Natural killer cell (primary cell): ENCODE data around the gene IL4I1. TPM values are rescaled to one million over a fixed set of nuclear protein-coding genes. Genes with fewer than 3 reads are reported as not detected.

Experiments
- ATAC-seq, 3 donors: fragments of 150-1000 bp in 2 of 3; fragments of 200-7000 bp in 1 of 3; cut with Tn5 transposase; 1 replicate in 1 of 3; 2 replicates in 2 of 3; pipeline ENCODE4 v1.10.0; 2021; ENCODE audit warnings: mild to moderate bottlenecking in 2 of 3, moderate library complexity in 2 of 3
- DNase-seq, 2 donors: peaks; one replicate each; pipeline versions ENCODE4 v3.0.0 to v3.0.0-alpha.2; 2013 to 2021; ENCODE audit warnings: mixed read lengths in 1 of 2
- H3K27ac ChIP-seq: one replicate; pipeline ENCODE4 v1.5.1; 2013; ENCODE audit warnings: mild to moderate bottlenecking, low read length
- H3K27me3 ChIP-seq: one replicate; pipeline ENCODE4 v1.6.1; 2013; ENCODE audit warnings: low read length; ENCODE audit not compliant: control insufficient read depth, insufficient read depth
- H3K36me3 ChIP-seq: one replicate; pipeline ENCODE4 v1.6.1; 2013; ENCODE audit warnings: low read length; ENCODE audit not compliant: control insufficient read depth, insufficient read depth
- H3K4me1 ChIP-seq: one replicate; pipeline ENCODE4 v1.6.1; 2013; ENCODE audit warnings: low read length; ENCODE audit not compliant: control insufficient read depth, insufficient read depth
- H3K4me3 ChIP-seq: one replicate; pipeline ENCODE4 v1.5.1; 2013; ENCODE audit warnings: low read length
- H3K9me3 ChIP-seq: one replicate; pipeline ENCODE4 v1.6.1; 2013; ENCODE audit warnings: low read length; ENCODE audit not compliant: control insufficient read depth, insufficient read depth
- H3K27ac Mint-ChIP-seq, 2 donors: one replicate each; pipeline ENCODE4 v1.8.0; 2022; ENCODE audit warnings: mild to moderate bottlenecking in 2 of 2, mixed read lengths in 2 of 2, moderate library complexity in 1 of 2
- H3K27me3 Mint-ChIP-seq, 2 donors: one replicate each; pipeline ENCODE4 v1.8.0; 2022; ENCODE audit warnings: low read depth in 2 of 2, mixed read lengths in 2 of 2
- H3K36me3 Mint-ChIP-seq: one replicate; pipeline ENCODE4 v1.8.0; 2022; ENCODE audit warnings: mixed read lengths
- H3K4me1 Mint-ChIP-seq, 2 donors: one replicate each; pipeline ENCODE4 v1.8.0; 2022; ENCODE audit warnings: mixed read lengths in 2 of 2
- H3K4me3 Mint-ChIP-seq: one replicate; pipeline ENCODE4 v1.8.0; 2022; ENCODE audit warnings: mild to moderate bottlenecking, moderate library complexity, mixed read lengths
- H3K9me3 Mint-ChIP-seq, 2 donors: one replicate each; pipeline ENCODE4 v1.8.0; 2022; ENCODE audit warnings: mixed read lengths in 2 of 2
- WGBS: methylation state at CpG from one replicate; pipeline ENCODE4 v1.1.7; 2013; ENCODE audit warnings: missing lambda C conversion rate; ENCODE audit not compliant: insufficient coverage; 5-methylcytosine and 5-hydroxymethylcytosine counted together
- intact Hi-C: fragments of 100-400 bp; cut with micrococcal nuclease; formaldehyde crosslinking; loops from one replicate; pipeline ENCODE4 v1.14.2; 2022
- total RNA-seq, 4 donors: library from RNA; stranded (reverse); fragments of 120-200 nt in 1 of 4; gene quantifications; one replicate each; pipeline versions ENCODE4 v1.2.3 to v1.2.4, GENCODE V29; 2013 to 2022
- TF ChIP-seq, protein P1 (sequence below): fragments of 200-600 bp; IDR thresholded peaks from one replicate; pipeline ENCODE4 v1.8.0; 2022; ENCODE audit warnings: antibody characterized with exemption

The IL4I1 gene
- total RNA-seq, 3 donors from 2014 or later (not counting 1 experiment from before 2014, with no cell fraction given): 3.0 to 3.8 (median 3.4) TPM

DNA sequence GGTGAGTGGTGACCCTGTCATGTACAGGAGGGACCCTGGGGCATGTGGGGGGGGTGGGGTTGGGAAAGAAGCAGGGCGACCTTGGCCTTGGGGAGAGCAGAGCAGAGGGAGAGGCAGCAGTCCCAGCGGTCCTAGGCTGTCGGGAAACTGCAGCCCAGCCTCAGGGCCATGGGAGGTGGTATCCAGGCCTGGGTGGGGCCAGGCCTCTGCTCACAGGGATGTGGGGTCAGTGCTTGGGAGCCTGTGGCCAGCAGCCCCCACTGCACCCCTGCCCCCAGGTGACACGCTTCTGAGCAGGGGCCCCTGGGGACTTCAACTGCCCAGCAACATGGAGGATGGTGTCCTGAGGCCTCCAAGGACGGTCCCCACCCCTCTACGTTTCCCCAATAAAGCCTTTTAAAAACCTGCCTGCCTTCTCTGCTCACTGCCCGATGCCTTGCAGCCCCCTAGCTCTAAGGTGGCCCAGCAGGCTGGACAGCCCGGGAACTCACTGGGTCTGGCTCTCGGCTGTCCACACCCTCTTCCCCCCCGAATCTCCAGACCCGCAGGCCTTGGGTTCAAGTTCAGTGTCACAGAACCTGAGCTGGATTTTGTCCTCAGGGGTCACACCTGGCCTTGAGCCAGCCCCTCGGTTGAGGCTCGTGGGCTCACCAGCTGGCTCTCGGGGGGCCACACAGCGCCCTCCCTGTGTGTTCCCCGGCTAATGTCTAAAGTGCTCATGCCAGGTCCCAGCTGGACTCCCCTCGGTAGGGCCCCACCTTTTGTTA is 36.2 kb downstream of the IL4I1 start:
- WGBS: 91% methylated on average over 17 of the region's 17 CpGs
- H3K9me3 Mint-ChIP-seq: no peaks in the 10 kb centered on the region
- H3K4me3 Mint-ChIP-seq: no peak overlapping the region
- no peak overlapping the region for H3K27ac Mint-ChIP-seq
- Histone ChIP-seq H3K36me3 (peaks cover 48% of the 10 kb centered on the region), H3K27me3 (no peaks in the 10 kb centered on the region), H3K27ac (no peak overlapping the region), H3K4me1 (peaks cover 8% of the 10 kb centered on the region), H3K9me3 (no peaks in the 10 kb centered on the region), H3K4me3 (no peak overlapping the region)
- DNase-seq (no peak), ATAC-seq (no peak)
- TF ChIP-seq, protein P1, sequence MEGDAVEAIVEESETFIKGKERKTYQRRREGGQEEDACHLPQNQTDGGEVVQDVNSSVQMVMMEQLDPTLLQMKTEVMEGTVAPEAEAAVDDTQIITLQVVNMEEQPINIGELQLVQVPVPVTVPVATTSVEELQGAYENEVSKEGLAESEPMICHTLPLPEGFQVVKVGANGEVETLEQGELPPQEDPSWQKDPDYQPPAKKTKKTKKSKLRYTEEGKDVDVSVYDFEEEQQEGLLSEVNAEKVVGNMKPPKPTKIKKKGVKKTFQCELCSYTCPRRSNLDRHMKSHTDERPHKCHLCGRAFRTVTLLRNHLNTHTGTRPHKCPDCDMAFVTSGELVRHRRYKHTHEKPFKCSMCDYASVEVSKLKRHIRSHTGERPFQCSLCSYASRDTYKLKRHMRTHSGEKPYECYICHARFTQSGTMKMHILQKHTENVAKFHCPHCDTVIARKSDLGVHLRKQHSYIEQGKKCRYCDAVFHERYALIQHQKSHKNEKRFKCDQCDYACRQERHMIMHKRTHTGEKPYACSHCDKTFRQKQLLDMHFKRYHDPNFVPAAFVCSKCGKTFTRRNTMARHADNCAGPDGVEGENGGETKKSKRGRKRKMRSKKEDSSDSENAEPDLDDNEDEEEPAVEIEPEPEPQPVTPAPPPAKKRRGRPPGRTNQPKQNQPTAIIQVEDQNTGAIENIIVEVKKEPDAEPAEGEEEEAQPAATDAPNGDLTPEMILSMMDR: no peak
- intact Hi-C loops: no loop called here
- no peaks in the 10 kb centered on the region for H3K27me3 Mint-ChIP-seq
- H3K4me1 Mint-ChIP-seq: peaks cover 0 to 14% of the 10 kb centered on the region in 2 donors
- H3K36me3 Mint-ChIP-seq: no peaks in the 10 kb centered on the region

DNA sequence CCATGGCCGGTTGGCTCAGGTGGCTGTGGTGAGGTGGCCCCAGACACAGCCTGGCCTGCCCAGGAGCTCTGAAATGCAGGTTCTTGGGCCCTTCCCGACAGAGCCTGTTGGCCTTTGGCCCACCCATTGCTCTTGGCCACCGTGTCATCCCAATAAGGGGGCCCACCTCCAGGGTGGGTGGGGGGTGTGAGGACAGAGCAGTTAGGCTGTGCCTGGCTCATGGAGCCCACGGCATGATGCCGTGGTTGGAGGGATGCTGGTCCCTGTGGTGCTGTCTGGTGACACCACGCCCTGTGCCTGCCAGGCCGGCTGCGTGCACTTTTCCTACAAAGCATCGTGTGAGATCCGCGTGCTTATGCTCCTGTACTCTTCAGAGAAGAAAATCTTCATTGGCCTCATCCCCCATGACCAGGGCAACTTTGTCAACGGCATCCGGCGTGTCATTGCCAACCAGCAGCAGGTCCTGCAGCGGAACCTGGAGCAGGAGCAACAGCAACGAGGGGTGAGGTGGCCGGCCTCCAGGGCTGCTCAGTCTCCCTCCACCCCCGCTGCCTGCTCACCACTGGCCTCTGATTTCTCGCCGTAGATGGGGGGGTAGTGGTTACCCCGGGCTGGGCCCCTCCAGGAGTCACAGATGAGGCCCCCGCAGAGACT is 36.9 kb downstream of the IL4I1 start:
- Mint-ChIP-seq H3K27ac (no peak overlapping the region), H3K27me3 (no peaks in the 10 kb centered on the region), H3K9me3 (no peaks in the 10 kb centered on the region), H3K4me3 (no peak overlapping the region), H3K4me1 (peaks cover 0 to 10% of the 10 kb centered on the region in 2 donors), H3K36me3 (no peaks in the 10 kb centered on the region)
- H3K36me3 ChIP-seq: peaks cover 46% of the 10 kb centered on the region
- H3K9me3 ChIP-seq: no peaks in the 10 kb centered on the region
- H3K27ac ChIP-seq: no peak overlapping the region
- no peak overlapping the region for H3K4me3 ChIP-seq
- DNase-seq: no peak
- no peak for ATAC-seq
- WGBS: 93% methylated on average over 22 of the region's 22 CpGs
- TF ChIP-seq, protein P1: no peak
- intact Hi-C loops: no loop called here
- H3K27me3 ChIP-seq: no peaks in the 10 kb centered on the region
- peaks cover under 1% of the 10 kb centered on the region for H3K4me1 ChIP-seq

DNA sequence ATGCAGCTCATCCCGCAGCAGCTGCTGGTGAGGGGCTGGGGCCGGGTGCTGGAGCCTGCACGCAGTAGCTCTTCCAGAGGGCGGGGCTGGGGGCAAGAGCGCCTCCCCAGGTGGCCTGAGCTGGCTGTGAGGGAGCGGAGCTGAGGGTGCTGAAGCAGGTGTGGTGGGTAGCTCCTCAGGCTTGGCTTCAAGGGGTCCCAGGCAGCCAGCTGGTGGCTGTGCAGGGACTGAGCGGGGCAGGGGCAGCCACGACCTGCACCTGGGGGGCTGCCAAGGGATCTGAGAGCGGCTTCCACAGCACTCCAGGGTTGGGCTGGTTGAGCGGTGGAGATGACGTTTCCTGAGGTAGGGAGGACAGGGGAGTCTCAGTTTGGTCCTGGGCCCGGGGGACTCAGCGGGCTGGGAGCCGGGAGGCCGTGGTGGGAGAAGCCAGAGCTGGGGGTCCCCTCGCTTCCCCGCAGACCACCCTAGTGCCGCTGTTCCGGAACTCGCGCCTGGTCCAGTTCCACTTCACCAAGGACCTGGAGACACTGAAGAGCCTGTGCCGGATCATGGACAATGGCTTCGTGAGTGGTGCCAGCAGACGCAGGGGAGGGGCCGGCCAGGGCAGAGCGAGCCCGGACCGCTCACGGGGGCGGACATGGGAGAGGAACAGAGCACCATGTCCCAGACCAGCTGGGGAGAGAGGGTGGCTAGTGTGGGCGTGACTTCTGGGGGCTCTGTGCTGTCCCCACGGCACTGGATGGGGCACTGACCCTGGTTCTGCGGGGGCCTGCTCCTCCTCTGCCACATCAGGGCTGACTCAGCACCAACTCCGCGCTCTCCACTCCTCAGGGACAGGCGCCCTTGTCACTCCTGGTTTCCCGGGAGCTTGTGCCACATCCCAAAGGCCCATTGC is 38.4 kb downstream of the IL4I1 start:
- Histone ChIP-seq H3K27me3 (no peaks in the 10 kb centered on the region), H3K4me1 (no peaks in the 10 kb centered on the region), H3K27ac (no peak overlapping the region), H3K36me3 (peaks cover 32% of the 10 kb centered on the region), H3K4me3 (no peak overlapping the region), H3K9me3 (no peaks in the 10 kb centered on the region)
- H3K4me1 Mint-ChIP-seq: peaks cover 0 to 4% of the 10 kb centered on the region in 2 donors
- TF ChIP-seq, protein P1: no peak
- 95% methylated on average over 37 of the region's 37 CpGs for WGBS
- ATAC-seq: no peak
- no peak for DNase-seq
- no peak overlapping the region for H3K4me3 Mint-ChIP-seq
- no peaks in the 10 kb centered on the region for H3K36me3 Mint-ChIP-seq
- H3K9me3 Mint-ChIP-seq: no peaks in the 10 kb centered on the region
- peak overlapping the region in 1 of 2 donors; percentile 40 for H3K27ac Mint-ChIP-seq
- H3K27me3 Mint-ChIP-seq: no peaks in the 10 kb centered on the region
- intact Hi-C loops: no loop called here
